Measurements from ENCODE around the gene PTGFR.

DNA sequence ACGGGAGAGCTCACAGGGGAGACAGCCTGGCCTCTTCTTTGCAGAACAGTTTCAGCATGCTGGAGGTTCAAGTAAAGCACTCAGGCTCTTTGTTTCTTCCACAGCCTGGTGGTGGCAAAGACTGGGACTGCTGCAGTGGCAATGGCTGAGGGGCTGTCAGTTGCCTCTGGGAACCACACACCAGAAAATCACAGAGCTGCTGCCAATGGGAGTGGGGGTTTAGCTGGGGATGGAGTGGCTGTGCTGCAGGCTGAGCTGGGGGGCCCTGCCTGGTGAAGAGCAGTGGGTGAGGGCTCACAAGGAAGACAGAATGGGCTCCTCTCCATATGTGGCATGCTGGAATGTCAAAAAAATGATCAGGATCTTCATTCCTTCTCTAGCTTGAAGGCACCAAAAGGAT is 25.6 kb upstream of the PTGFR start:
- TF ChIP-seq, protein P1, sequence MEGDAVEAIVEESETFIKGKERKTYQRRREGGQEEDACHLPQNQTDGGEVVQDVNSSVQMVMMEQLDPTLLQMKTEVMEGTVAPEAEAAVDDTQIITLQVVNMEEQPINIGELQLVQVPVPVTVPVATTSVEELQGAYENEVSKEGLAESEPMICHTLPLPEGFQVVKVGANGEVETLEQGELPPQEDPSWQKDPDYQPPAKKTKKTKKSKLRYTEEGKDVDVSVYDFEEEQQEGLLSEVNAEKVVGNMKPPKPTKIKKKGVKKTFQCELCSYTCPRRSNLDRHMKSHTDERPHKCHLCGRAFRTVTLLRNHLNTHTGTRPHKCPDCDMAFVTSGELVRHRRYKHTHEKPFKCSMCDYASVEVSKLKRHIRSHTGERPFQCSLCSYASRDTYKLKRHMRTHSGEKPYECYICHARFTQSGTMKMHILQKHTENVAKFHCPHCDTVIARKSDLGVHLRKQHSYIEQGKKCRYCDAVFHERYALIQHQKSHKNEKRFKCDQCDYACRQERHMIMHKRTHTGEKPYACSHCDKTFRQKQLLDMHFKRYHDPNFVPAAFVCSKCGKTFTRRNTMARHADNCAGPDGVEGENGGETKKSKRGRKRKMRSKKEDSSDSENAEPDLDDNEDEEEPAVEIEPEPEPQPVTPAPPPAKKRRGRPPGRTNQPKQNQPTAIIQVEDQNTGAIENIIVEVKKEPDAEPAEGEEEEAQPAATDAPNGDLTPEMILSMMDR (IDR thresholded peaks at IDR 0.05) = no peak
- no peak for TF ChIP-seq POLR2A (IDR thresholded peaks at IDR 0.05)

Measured in lower leg skin (tissue), 3 donors.